VCaP (cell line): ENCODE results near the gene SOX13.

Experiments
- H3K27ac ChIP-seq: fragments of 450-650 bp; 2 replicates; pipeline ENCODE4 v1.5.1; 2017
- CTCF ChIP-seq: fragments of 450-650 bp; conservative IDR thresholded peaks from 2 replicates; pipeline ENCODE4 v1.5.1; 2017; ENCODE audit warnings: mild to moderate bottlenecking, moderate library complexity

The SOX13 gene

GRCh38 chr1:204112876-204113730 is 40.2 kb downstream of the SOX13 start:
- no peak overlapping the region for H3K27ac ChIP-seq
- TF ChIP-seq CTCF, result no peak

GRCh38 chr1:204113896-204114295 is 41.0 kb downstream of the SOX13 start:
- no peak overlapping the region for H3K27ac ChIP-seq
- no peak for TF ChIP-seq CTCF

- TF ChIP-seq CTCF, result no peak
- H3K27ac ChIP-seq, result no peak overlapping the region
Observed at GRCh38 chr1:204114606-204115005, 41.7 kb downstream of the SOX13 start.

GRCh38 chr1:204115116-204115515 is 42.2 kb downstream of the SOX13 start:
- no peak overlapping the region for H3K27ac ChIP-seq
- no peak for TF ChIP-seq CTCF

GRCh38 chr1:204116539-204116938 is 43.6 kb downstream of the SOX13 start:
- no peak for TF ChIP-seq CTCF
- no peak overlapping the region for H3K27ac ChIP-seq

- no peak for TF ChIP-seq CTCF
- no peak overlapping the region for H3K27ac ChIP-seq
Observed at GRCh38 chr1:204121840-204122555, 49.1 kb downstream of the SOX13 start.

GRCh38 chr1:204123376-204123775 is 50.5 kb downstream of the SOX13 start:
- no peak overlapping the region for H3K27ac ChIP-seq
- peak; percentile 36 for TF ChIP-seq CTCF
